Thoracic aorta (tissue), 2 donors: Measurements from ENCODE around the gene SHISA3. TPM values are rescaled to one million over a fixed set of nuclear protein-coding genes. Genes with fewer than 3 reads are reported as not detected.

Source experiments
- ATAC-seq: fragments of 150-250 bp; one replicate; pipeline ENCODE4 v1.8.0; 2017; ENCODE audit warnings: low read depth; ENCODE audit not compliant: insufficient number of reproducible peaks, low FRiP score
- DNase-seq: peaks from one replicate; pipeline ENCODE4 v3.0.0-alpha.2; 2020; ENCODE audit warnings: low spot score
- H3K27ac ChIP-seq, 2 donors: fragments of 200-600 bp; sonication (generic); 1 replicate in 1 of 2; 2 replicates in 1 of 2; pipeline ENCODE4 v1.5.1; 2016; ENCODE audit warnings: mild to moderate bottlenecking in 2 of 2, moderate library complexity in 2 of 2
- H3K27me3 ChIP-seq: fragments of 200-600 bp; sonication (generic); replicated peaks from 2 replicates; pipeline ENCODE4 v1.6.0; 2016; ENCODE audit warnings: mild to moderate bottlenecking; ENCODE audit not compliant: insufficient read depth
- H3K36me3 ChIP-seq: fragments of 200-600 bp; sonication (generic); one replicate; pipeline ENCODE4 v1.5.1; 2016
- H3K4me1 ChIP-seq, 2 donors: fragments of 200-600 bp; sonication (generic); 1 replicate in 1 of 2; 2 replicates in 1 of 2; pipeline versions ENCODE4 v1.5.1 to v1.6.0; 2016; ENCODE audit warnings: low read depth in 2 of 2, mild to moderate bottlenecking in 1 of 2; ENCODE audit not compliant: control insufficient read depth in 1 of 2
- H3K4me3 ChIP-seq: fragments of 200-600 bp; sonication (generic); 2 replicates; pipeline ENCODE4 v1.5.1; 2016; ENCODE audit warnings: mild to moderate bottlenecking
- H3K9me3 ChIP-seq: fragments of 200-600 bp; sonication (generic); 2 replicates; pipeline ENCODE4 v1.5.1; 2016
- total RNA-seq, 2 donors: library from RNA; depleted of rRNA; stranded (reverse); fragments of >200 nt; gene quantifications; one replicate each; pipeline versions ENCODE4 v1.1.0 to v1.2.3, GENCODE V29; 2016
- TF ChIP-seq, protein P1 (sequence below): fragments of 200-600 bp; sonication (generic); IDR thresholded peaks from one replicate; pipeline ENCODE4 v1.5.1; 2019; ENCODE audit warnings: antibody characterized with exemption

SHISA3 gene
- total RNA-seq, 2 donors from 2014 or later = 15.0 to 30.1 TPM

DNA sequence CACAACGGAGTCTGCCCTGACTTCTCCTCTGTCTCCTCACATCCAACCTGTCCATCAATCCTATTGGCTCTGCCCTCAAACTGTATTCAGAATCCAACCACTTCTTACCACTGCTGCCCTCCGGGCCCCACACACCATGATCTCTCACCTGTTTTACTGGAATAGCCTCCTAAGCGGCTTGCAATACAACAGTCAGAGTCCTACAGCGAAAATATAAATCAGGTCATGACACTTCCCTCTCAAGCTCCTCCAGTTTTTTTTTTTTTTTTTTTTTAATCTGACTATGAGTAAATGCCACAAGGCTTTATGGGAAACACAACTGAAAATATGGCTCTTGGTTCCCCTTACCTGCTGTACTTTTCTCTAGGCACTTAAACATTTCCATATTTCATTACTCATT lies 42.8 kb downstream of the SHISA3 start:
- ATAC-seq (no peak), DNase-seq (no peak)
- no peaks in the 10 kb centered on the region for H3K36me3 ChIP-seq
- H3K4me1 ChIP-seq = no peaks in the 10 kb centered on the region
- no peaks in the 10 kb centered on the region for H3K27me3 ChIP-seq
- no peak overlapping the region for H3K27ac ChIP-seq
- no peaks in the 10 kb centered on the region for H3K9me3 ChIP-seq
- TF ChIP-seq, protein P1, sequence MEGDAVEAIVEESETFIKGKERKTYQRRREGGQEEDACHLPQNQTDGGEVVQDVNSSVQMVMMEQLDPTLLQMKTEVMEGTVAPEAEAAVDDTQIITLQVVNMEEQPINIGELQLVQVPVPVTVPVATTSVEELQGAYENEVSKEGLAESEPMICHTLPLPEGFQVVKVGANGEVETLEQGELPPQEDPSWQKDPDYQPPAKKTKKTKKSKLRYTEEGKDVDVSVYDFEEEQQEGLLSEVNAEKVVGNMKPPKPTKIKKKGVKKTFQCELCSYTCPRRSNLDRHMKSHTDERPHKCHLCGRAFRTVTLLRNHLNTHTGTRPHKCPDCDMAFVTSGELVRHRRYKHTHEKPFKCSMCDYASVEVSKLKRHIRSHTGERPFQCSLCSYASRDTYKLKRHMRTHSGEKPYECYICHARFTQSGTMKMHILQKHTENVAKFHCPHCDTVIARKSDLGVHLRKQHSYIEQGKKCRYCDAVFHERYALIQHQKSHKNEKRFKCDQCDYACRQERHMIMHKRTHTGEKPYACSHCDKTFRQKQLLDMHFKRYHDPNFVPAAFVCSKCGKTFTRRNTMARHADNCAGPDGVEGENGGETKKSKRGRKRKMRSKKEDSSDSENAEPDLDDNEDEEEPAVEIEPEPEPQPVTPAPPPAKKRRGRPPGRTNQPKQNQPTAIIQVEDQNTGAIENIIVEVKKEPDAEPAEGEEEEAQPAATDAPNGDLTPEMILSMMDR = no peak
- no peak overlapping the region for H3K4me3 ChIP-seq

GRCh38 chr4:42442601-42443000 lies 45.3 kb downstream of the SHISA3 start:
- H3K4me3 ChIP-seq = no peak overlapping the region
- ATAC-seq (no peak), DNase-seq (no peak)
- no peaks in the 10 kb centered on the region for H3K9me3 ChIP-seq
- no peaks in the 10 kb centered on the region for H3K4me1 ChIP-seq
- H3K27ac ChIP-seq = no peak overlapping the region
- TF ChIP-seq, protein P1 = no peak
- no peaks in the 10 kb centered on the region for H3K27me3 ChIP-seq
- H3K36me3 ChIP-seq = no peaks in the 10 kb centered on the region

DNA sequence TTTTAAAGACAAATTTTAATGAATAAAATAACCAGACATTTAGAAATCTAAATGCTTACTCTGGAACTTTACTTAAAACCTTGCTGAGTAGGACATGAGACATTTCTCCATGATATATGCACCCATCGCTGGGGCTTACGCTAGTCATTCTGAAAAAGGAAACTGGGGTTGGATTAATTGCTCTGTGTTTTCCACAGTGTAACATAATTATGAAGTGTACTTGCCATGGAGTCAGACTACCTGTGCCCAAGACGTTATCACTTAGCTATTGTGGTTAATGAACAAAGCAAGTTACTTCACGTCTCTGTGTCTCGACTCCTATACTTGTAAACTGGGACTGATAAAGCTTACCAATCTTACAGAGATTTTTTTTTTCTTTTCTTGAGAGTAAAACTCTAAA lies 47.8 kb downstream of the SHISA3 start:
- Histone ChIP-seq H3K27ac (no peak overlapping the region), H3K4me3 (no peak overlapping the region), H3K36me3 (no peaks in the 10 kb centered on the region), H3K9me3 (no peaks in the 10 kb centered on the region), H3K27me3 (no peaks in the 10 kb centered on the region), H3K4me1 (no peaks in the 10 kb centered on the region)
- TF ChIP-seq, protein P1 = no peak
- DNase-seq (no peak), ATAC-seq (no peak)

- ATAC-seq (no peak), DNase-seq (no peak)
- Histone ChIP-seq H3K27me3 (no peaks in the 10 kb centered on the region), H3K4me3 (no peak overlapping the region), H3K9me3 (no peaks in the 10 kb centered on the region), H3K27ac (no peak overlapping the region), H3K4me1 (no peaks in the 10 kb centered on the region), H3K36me3 (no peaks in the 10 kb centered on the region)
- TF ChIP-seq, protein P1 = no peak
Observed at GRCh38 chr4:42446823-42447222, 49.5 kb downstream of the SHISA3 start.

Other genes with a start within 250 kb of the SHISA3 start
- under 1 TPM in 1 of 2 donors, not detected in 1; 0.28 TPM for gene BEND4, start 244.8 kb upstream of the SHISA3 start, total RNA-seq